Fibroblast of the aortic adventitia (primary cell): ENCODE data around the gene PATL2. TPM values are rescaled to one million over a fixed set of nuclear protein-coding genes. Genes with fewer than 3 reads are reported as not detected.

Experiments used
- DNase-seq: peaks from one replicate; pipeline ENCODE4 v3.0.0-alpha.2; 2010; ENCODE audit warnings: low read depth
- H3K4me3 ChIP-seq: 2 replicates; pipeline ENCODE4 v1.5.1; 2011; ENCODE audit warnings: low read depth, mild to moderate bottlenecking, control low read depth, low read length, moderate library complexity
- total RNA-seq: library from RNA; depleted of rRNA; stranded (reverse); fragments of >200 nt; gene quantifications from 2 replicates; pipeline ENCODE4 v1.2.3, GENCODE V29; 2012; ENCODE audit warnings: low replicate concordance
- TF ChIP-seq, protein P1 (sequence below): IDR thresholded peaks from 2 replicates; pipeline ENCODE4 v1.5.1; 2011; ENCODE audit warnings: mild to moderate bottlenecking, low read length, control low read depth, inconsistent platforms; ENCODE audit not compliant: insufficient read depth

The PATL2 gene
- total RNA-seq, 1 donor = 0.72 TPM

DNA sequence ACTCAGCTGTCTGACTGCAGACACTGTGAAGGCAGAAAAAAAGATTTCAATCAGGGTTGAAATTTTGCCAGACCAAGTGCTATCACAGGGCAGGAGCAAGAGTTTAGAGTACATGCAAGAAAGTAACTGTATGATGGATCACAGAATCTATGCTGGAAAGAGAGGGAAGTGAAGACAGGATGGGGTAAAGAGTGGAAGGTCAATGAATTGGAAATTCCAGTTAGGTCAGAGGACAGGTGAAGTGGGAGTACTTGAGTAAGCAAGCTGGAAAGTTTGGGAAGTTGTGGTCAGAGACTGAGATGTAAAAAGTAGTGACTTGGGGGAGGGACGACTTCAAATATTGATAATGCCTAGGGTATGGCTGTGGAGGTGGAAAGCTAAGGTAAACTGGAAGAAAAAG is 54.8 kb downstream of the PATL2 start:
- H3K4me3 ChIP-seq = no peak overlapping the region
- DNase-seq = no peak
- TF ChIP-seq, protein P1, sequence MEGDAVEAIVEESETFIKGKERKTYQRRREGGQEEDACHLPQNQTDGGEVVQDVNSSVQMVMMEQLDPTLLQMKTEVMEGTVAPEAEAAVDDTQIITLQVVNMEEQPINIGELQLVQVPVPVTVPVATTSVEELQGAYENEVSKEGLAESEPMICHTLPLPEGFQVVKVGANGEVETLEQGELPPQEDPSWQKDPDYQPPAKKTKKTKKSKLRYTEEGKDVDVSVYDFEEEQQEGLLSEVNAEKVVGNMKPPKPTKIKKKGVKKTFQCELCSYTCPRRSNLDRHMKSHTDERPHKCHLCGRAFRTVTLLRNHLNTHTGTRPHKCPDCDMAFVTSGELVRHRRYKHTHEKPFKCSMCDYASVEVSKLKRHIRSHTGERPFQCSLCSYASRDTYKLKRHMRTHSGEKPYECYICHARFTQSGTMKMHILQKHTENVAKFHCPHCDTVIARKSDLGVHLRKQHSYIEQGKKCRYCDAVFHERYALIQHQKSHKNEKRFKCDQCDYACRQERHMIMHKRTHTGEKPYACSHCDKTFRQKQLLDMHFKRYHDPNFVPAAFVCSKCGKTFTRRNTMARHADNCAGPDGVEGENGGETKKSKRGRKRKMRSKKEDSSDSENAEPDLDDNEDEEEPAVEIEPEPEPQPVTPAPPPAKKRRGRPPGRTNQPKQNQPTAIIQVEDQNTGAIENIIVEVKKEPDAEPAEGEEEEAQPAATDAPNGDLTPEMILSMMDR = no peak

DNA sequence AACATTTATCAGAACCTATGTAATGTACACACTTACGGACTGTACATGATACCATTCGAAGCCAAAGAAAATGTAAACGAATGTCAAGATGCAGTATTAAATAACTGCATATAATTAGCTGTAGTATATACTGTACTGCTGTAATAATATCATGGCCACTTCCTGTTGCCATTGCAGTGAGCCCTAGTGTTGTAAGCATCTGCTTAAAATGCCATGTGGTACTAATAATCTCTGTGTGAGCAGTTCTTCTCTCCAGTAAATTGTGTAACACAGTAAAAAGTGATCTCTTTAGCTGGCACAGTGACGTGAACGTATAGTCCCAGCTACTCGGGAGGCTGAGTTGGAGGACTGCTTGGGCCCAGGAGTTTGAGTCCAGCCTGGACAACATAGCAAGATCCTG is 56.3 kb downstream of the PATL2 start:
- DNase-seq = no peak
- no peak overlapping the region for H3K4me3 ChIP-seq
- TF ChIP-seq, protein P1 = no peak

DNA sequence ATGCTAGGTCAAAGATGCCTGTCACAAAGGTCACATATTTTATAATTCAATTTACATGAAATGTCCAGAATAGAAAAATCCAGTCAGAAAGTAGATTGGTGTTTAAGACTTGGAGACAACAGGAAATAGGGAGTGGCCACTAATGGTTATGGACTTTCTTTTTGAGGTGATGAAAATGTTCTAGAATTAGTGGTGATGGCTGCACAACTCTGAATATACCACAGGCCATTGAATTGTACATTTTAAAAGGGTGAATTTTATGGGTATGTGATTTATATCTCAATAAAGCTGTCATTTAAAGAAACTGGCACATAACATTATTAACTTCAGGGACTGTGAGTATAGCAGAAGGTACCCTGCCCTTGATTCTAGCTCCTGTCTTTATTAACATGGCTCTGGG is 63.5 kb downstream of the PATL2 start:
- no peak overlapping the region for H3K4me3 ChIP-seq
- no peak for DNase-seq
- TF ChIP-seq, protein P1 = no peak

DNA sequence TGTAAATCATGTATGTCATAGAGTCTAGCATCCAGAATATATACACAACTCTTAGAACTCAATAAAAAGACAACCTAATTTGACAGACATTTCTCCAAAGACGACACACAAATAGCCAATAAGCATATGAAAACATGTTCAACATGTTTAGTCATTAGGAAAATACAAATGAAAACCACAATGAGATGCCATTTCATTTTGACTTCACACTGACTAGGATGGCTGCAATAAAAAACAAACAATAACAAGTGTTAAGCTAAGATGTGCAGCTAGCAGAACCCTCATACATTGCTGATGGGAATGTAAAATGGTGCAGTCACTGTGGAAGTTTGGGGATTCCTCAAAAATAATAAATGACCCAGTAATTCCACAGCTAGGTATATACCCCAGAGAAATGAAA is 64.1 kb downstream of the PATL2 start:
- no peak overlapping the region for H3K4me3 ChIP-seq
- no peak for DNase-seq
- TF ChIP-seq, protein P1 = no peak

DNA sequence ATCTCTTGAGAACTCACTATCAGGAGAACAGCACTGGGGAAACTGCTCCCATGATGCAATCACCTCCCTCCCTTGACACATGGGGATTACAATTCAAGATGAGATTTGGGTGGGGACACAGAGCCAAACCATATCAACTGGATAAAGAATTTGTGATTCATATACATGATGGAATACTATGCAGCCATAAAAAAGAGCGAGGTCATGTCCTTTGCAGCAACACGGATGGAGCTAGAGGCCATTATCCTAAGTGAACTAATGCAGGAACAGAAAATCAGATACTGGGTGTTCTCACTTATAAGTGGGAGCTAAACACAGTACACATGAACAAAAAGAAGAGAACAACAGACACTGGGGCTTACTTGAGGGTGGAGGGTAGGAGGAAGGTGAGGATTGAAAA is 64.7 kb downstream of the PATL2 start:
- no peak for DNase-seq
- TF ChIP-seq, protein P1 = no peak
- H3K4me3 ChIP-seq = no peak overlapping the region

DNA sequence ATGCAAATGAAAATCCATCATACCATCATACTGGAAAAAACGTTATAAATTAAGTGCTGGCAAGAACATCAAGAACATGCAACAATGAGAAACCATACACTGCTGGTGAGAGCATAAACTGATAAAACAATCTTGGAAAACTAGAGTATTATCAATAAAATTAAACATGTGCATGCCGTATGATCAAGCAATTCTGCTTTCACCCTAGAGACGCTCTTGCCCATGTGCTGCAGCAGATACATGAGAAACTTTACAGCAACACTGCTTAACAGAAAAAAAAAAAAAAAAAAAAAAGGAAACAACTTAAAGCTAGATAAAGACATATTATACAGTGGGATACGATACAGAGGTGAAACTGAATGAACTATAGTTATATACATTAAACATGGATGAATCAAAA is 69.5 kb downstream of the PATL2 start:
- no peak overlapping the region for H3K4me3 ChIP-seq
- no peak for DNase-seq
- TF ChIP-seq, protein P1 = no peak

DNA sequence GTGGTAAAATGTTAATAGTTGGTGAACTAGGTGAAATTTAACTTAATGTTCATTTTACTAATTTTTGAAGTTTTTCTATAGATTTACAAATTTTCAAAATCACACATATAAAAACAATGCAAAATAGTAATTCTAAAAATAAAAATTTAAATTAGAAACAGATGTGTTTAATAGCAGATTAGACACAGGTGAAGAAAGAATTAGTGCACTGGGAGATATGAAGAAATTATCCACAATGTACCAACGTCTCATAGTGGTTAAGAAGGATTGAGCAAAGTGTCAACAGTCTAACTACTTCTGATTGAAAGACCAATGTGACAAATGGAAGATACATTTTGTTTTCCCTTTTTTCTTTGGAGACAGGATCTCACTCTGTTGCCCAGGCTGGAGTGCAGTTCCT is 74.1 kb downstream of the PATL2 start:
- DNase-seq = no peak
- TF ChIP-seq, protein P1 = no peak
- H3K4me3 ChIP-seq = no peak overlapping the region
